ENCODE measurements around the gene ETV2. TPM values are rescaled to one million over a fixed set of nuclear protein-coding genes. Genes with fewer than 3 reads are reported as not detected.
A peak's percentile ranks its signal among the peaks of the same experiment; 100 is the strongest.

ETV2 gene
- total RNA-seq, 4 donors from 2014 or later, result 0.23 TPM; not detected in 3

- Histone ChIP-seq H3K4me1 (no peaks in the 10 kb centered on the region), H3K27me3 (no peaks in the 10 kb centered on the region), H3K9me3 (no peaks in the 10 kb centered on the region), H3K4me3 (no peak overlapping the region), H3K27ac (no peak overlapping the region), H3K36me3 (peaks cover 0 to 23% of the 10 kb centered on the region in 2 donors)
- no peak for TF ChIP-seq CTCF (IDR thresholded peaks at IDR 0.05 in 4 of 5, conservative IDR thresholded peaks at IDR 0.05 in 1 of 5)
- TF ChIP-seq POLR2A (IDR thresholded peaks at IDR 0.05), result no peak
- no peak for DNase-seq
- in situ Hi-C loops (cut with MboI; ENCODE audit: low sequenced_read_pairs in 4 of 4) (no loop called here), intact Hi-C loops (cut with DNase I; ENCODE audit: low total_unique reads) (no loop called here)
- no peak for ATAC-seq
Observed at GRCh38 chr19:35663981-35664380, 22.4 kb downstream of the ETV2 start.

DNA sequence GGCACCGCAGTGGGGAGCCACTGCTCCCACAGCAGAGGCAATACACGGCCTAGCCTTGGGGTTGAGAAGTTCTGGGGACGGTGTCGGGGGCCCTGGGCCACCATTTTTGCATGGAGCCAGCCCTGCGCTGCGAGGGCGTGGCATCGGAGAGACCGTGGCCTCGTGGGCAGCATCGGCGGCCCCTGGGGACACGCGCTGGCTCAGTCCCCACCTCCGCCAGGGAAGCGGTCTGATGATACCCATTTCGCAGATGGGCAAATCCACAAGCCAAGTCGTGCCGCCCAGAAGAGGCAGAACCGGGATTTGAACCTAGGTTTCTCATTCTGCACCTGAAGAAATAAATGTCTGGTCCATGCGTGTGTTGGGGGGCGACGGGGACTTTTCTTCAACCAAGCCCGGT is 23.6 kb downstream of the ETV2 start:
- DNase-seq (no peak), ATAC-seq (no peak)
- H3K9me3 ChIP-seq, result no peaks in the 10 kb centered on the region
- no peak overlapping the region for H3K4me3 ChIP-seq
- no peak overlapping the region for H3K27ac ChIP-seq
- in situ Hi-C loops (cut with MboI; ENCODE audit: low sequenced_read_pairs in 4 of 4) (no loop called here), intact Hi-C loops (cut with DNase I; ENCODE audit: low total_unique reads) (no loop called here)
- H3K4me1 ChIP-seq, result no peaks in the 10 kb centered on the region
- no peaks in the 10 kb centered on the region for H3K27me3 ChIP-seq
- TF ChIP-seq CTCF (IDR thresholded peaks at IDR 0.05 in 4 of 5, conservative IDR thresholded peaks at IDR 0.05 in 1 of 5) (no peak), POLR2A (IDR thresholded peaks at IDR 0.05) (no peak)
- peaks cover 0 to 11% of the 10 kb centered on the region in 2 donors for H3K36me3 ChIP-seq

GRCh38 chr19:35665604-35666003 is 24.1 kb downstream of the ETV2 start:
- ATAC-seq (no peak), DNase-seq (no peak)
- Histone ChIP-seq H3K36me3 (peaks cover 0 to 7% of the 10 kb centered on the region in 2 donors), H3K4me3 (no peak overlapping the region), H3K27ac (peak overlapping the region in 1 of 4 donors; percentile 22), H3K4me1 (no peaks in the 10 kb centered on the region), H3K9me3 (no peaks in the 10 kb centered on the region), H3K27me3 (peaks cover 0 to under 1% (median 0%) of the 10 kb centered on the region in 3 donors)
- in situ Hi-C loops (cut with MboI; ENCODE audit: low sequenced_read_pairs in 4 of 4) (no loop called here), intact Hi-C loops (cut with DNase I; ENCODE audit: low total_unique reads) (no loop called here)
- TF ChIP-seq POLR2A (IDR thresholded peaks at IDR 0.05) (no peak), CTCF (IDR thresholded peaks at IDR 0.05 in 4 of 5, conservative IDR thresholded peaks at IDR 0.05 in 1 of 5) (no peak)

- TF ChIP-seq POLR2A (IDR thresholded peaks at IDR 0.05), result no peak
- no peak for TF ChIP-seq CTCF (IDR thresholded peaks at IDR 0.05 in 4 of 5, conservative IDR thresholded peaks at IDR 0.05 in 1 of 5)
- no peaks in the 10 kb centered on the region for H3K9me3 ChIP-seq
- H3K4me1 ChIP-seq, result no peaks in the 10 kb centered on the region
- peaks cover 0 to 4% (median 0%) of the 10 kb centered on the region in 3 donors for H3K27me3 ChIP-seq
- peak within 1 kb of the TSS in 1 of 4 donors; percentile 22 for H3K27ac ChIP-seq
- no peak for DNase-seq
- ATAC-seq, result no peak
- H3K4me3 ChIP-seq, result no peak within 1 kb of the TSS
- peaks cover 0 to 3% of the 10 kb centered on the region in 2 donors for H3K36me3 ChIP-seq
- in situ Hi-C loops (cut with MboI; ENCODE audit: low sequenced_read_pairs in 4 of 4), result no loop called here
- intact Hi-C loops (cut with DNase I; ENCODE audit: low total_unique reads), result no loop called here
Observed at GRCh38 chr19:35666251-35666913, 24.8 kb downstream of the ETV2 start, which contains the start of gene UPK1A. UPK1A (plus strand) TSS chr19:35666517; CDS start chr19:35666813, 296 bp downstream.
